ENCODE results near the gene SHANK3. TPM values are rescaled to one million over a fixed set of nuclear protein-coding genes. Genes with fewer than 3 reads are reported as not detected.
"Not testable (repeated sequence)": the region's sequence is repeated elsewhere in the genome, so short reads cannot be mapped to it uniquely, and the experiment has no call there.

The SHANK3 gene
- total RNA-seq: 21.8 TPM

- peak; percentile 17 for DNase-seq (ENCODE audit: low spot score)
Observed at GRCh38 chr22:50672471-50673230, at the start of gene SHANK3. TSS of gene SHANK3 (plus strand) at chr22:50672823.

GRCh38 chr22:50624347-50625130 is 48.1 kb upstream of the SHANK3 start:
- no peak for DNase-seq (ENCODE audit: low spot score)

- DNase-seq (ENCODE audit: low spot score): no peak
Observed at GRCh38 chr22:50625131-50625567, 47.5 kb upstream of the SHANK3 start.

- no peak for DNase-seq (ENCODE audit: low spot score)
Observed at GRCh38 chr22:50625568-50626313, 46.9 kb upstream of the SHANK3 start.

- no peak for DNase-seq (ENCODE audit: low spot score)
Observed at GRCh38 chr22:50626314-50626849, 46.2 kb upstream of the SHANK3 start.

- no peak for DNase-seq (ENCODE audit: low spot score)
Observed at GRCh38 chr22:50626850-50627641, 45.6 kb upstream of the SHANK3 start.

GRCh38 chr22:50627642-50628542 is 44.7 kb upstream of the SHANK3 start, which contains the start of gene ARSA:
TSS of gene ARSA (minus strand) at chr22:50628152. CDS start at chr22:50627779, 373 bp downstream.
- DNase-seq (ENCODE audit: low spot score): peak; percentile 84

- DNase-seq (ENCODE audit: low spot score): no peak
Observed at GRCh38 chr22:50628543-50629134, 44.0 kb upstream of the SHANK3 start.

- DNase-seq (ENCODE audit: low spot score): no peak
Observed at GRCh38 chr22:50630376-50630775, 42.2 kb upstream of the SHANK3 start.

- DNase-seq (ENCODE audit: low spot score): no peak
Observed at GRCh38 chr22:50633086-50633485, 39.5 kb upstream of the SHANK3 start.

- DNase-seq (ENCODE audit: low spot score): no peak
Observed at GRCh38 chr22:50633771-50634170, 38.9 kb upstream of the SHANK3 start.

GRCh38 chr22:50635591-50635990 is 37.0 kb upstream of the SHANK3 start:
- no peak for DNase-seq (ENCODE audit: low spot score)

GRCh38 chr22:50640296-50640695 is 32.3 kb upstream of the SHANK3 start:
- not testable (repeated sequence) for DNase-seq (ENCODE audit: low spot score)

- DNase-seq (ENCODE audit: low spot score): no peak
Observed at GRCh38 chr22:50640857-50641647, 31.6 kb upstream of the SHANK3 start.

- DNase-seq (ENCODE audit: low spot score): no peak
Observed at GRCh38 chr22:50641696-50642607, 30.7 kb upstream of the SHANK3 start.

GRCh38 chr22:50643021-50643820 is 29.4 kb upstream of the SHANK3 start:
- not testable (repeated sequence) for DNase-seq (ENCODE audit: low spot score)

- DNase-seq (ENCODE audit: low spot score): not testable (repeated sequence)
Observed at GRCh38 chr22:50643821-50644101, 28.9 kb upstream of the SHANK3 start.
